ENCODE data around the gene GNA12. TPM values are rescaled to one million over a fixed set of nuclear protein-coding genes. Genes with fewer than 3 reads are reported as not detected.

Gene GNA12
- total and polyA plus RNA-seq, 4 donors = 3.7 to 19.0 (median 11.3) TPM

DNA sequence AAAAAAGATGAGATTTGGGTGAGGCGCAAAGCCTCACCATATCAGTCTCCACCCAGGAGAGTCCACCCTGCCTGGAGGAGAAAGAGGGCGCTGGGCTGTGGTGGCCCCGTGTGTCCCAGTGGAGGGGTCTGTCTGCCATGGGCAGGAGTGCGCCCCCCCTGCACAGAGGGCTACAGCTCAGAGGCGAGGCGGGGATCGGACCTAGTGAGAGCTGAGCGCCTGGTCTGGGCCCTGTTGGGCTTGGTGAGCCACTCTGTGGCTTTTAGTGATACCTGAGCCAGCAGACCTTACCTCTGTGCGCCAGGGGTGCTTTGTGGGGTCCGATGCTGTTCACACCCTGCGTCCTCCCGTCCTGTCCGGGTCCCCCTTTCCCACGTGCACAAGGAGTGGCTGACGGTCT, 25.9 kb upstream of the GNA12 start:
- 90% methylated on average over 15 of the region's 15 CpGs for WGBS
- no peak for DNase-seq (ENCODE audit: low spot score)
- no peak for TF ChIP-seq RXRA (IDR thresholded peaks at IDR 0.05)
- no peak for TF ChIP-seq SP1 (IDR thresholded peaks at IDR 0.05)
- no peak for TF ChIP-seq YY1 (IDR thresholded peaks at IDR 0.05)
- TF ChIP-seq, protein P1, sequence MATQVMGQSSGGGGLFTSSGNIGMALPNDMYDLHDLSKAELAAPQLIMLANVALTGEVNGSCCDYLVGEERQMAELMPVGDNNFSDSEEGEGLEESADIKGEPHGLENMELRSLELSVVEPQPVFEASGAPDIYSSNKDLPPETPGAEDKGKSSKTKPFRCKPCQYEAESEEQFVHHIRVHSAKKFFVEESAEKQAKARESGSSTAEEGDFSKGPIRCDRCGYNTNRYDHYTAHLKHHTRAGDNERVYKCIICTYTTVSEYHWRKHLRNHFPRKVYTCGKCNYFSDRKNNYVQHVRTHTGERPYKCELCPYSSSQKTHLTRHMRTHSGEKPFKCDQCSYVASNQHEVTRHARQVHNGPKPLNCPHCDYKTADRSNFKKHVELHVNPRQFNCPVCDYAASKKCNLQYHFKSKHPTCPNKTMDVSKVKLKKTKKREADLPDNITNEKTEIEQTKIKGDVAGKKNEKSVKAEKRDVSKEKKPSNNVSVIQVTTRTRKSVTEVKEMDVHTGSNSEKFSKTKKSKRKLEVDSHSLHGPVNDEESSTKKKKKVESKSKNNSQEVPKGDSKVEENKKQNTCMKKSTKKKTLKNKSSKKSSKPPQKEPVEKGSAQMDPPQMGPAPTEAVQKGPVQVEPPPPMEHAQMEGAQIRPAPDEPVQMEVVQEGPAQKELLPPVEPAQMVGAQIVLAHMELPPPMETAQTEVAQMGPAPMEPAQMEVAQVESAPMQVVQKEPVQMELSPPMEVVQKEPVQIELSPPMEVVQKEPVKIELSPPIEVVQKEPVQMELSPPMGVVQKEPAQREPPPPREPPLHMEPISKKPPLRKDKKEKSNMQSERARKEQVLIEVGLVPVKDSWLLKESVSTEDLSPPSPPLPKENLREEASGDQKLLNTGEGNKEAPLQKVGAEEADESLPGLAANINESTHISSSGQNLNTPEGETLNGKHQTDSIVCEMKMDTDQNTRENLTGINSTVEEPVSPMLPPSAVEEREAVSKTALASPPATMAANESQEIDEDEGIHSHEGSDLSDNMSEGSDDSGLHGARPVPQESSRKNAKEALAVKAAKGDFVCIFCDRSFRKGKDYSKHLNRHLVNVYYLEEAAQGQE (IDR thresholded peaks at IDR 0.05) = no peak
- TF ChIP-seq, protein P2, sequence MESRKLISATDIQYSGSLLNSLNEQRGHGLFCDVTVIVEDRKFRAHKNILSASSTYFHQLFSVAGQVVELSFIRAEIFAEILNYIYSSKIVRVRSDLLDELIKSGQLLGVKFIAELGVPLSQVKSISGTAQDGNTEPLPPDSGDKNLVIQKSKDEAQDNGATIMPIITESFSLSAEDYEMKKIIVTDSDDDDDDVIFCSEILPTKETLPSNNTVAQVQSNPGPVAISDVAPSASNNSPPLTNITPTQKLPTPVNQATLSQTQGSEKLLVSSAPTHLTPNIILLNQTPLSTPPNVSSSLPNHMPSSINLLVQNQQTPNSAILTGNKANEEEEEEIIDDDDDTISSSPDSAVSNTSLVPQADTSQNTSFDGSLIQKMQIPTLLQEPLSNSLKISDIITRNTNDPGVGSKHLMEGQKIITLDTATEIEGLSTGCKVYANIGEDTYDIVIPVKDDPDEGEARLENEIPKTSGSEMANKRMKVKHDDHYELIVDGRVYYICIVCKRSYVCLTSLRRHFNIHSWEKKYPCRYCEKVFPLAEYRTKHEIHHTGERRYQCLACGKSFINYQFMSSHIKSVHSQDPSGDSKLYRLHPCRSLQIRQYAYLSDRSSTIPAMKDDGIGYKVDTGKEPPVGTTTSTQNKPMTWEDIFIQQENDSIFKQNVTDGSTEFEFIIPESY (IDR thresholded peaks at IDR 0.05) = no peak
- no peak for TF ChIP-seq TAF1 (conservative IDR thresholded peaks at IDR 0.05)
- TF ChIP-seq GABPA (IDR thresholded peaks at IDR 0.05 in 1 of 2, conservative IDR thresholded peaks at IDR 0.05 in 1 of 2) = no peak
- TF ChIP-seq, protein P3, sequence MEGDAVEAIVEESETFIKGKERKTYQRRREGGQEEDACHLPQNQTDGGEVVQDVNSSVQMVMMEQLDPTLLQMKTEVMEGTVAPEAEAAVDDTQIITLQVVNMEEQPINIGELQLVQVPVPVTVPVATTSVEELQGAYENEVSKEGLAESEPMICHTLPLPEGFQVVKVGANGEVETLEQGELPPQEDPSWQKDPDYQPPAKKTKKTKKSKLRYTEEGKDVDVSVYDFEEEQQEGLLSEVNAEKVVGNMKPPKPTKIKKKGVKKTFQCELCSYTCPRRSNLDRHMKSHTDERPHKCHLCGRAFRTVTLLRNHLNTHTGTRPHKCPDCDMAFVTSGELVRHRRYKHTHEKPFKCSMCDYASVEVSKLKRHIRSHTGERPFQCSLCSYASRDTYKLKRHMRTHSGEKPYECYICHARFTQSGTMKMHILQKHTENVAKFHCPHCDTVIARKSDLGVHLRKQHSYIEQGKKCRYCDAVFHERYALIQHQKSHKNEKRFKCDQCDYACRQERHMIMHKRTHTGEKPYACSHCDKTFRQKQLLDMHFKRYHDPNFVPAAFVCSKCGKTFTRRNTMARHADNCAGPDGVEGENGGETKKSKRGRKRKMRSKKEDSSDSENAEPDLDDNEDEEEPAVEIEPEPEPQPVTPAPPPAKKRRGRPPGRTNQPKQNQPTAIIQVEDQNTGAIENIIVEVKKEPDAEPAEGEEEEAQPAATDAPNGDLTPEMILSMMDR (IDR thresholded peaks at IDR 0.05; ENCODE audit: low read depth, low read length, missing input control) = no peak
- no peak for TF ChIP-seq FOXA1 (IDR thresholded peaks at IDR 0.05)
- TF ChIP-seq EGR1 (IDR thresholded peaks at IDR 0.05; ENCODE audit: low read depth in 2 of 2) = no peak
- Histone ChIP-seq H3K27me3 (ENCODE audit: control insufficient read depth in 4 of 4, insufficient read depth in 4 of 4, low read length in 3 of 4) (no peaks in the 10 kb centered on the region), H3K9me3 (ENCODE audit: control insufficient read depth in 4 of 4, low read length in 3 of 4) (no peaks in the 10 kb centered on the region), H3K4me3 (ENCODE audit: low read depth in 1 of 3, low read length in 3 of 3) (no peak overlapping the region), H3K36me3 (ENCODE audit: control insufficient read depth in 4 of 4, insufficient read depth in 3 of 4, low read depth in 1 of 4, low read length in 3 of 4) (no peaks in the 10 kb centered on the region), H3K9ac (ENCODE audit: low read depth in 1 of 2, low read length in 2 of 2) (no peak overlapping the region), H3K4me1 (ENCODE audit: control insufficient read depth in 4 of 4, insufficient read depth in 4 of 4, low read length in 3 of 4) (no peaks in the 10 kb centered on the region), H3K27ac (ENCODE audit: low read depth in 1 of 2, low read length in 2 of 2) (no peak overlapping the region)

DNA sequence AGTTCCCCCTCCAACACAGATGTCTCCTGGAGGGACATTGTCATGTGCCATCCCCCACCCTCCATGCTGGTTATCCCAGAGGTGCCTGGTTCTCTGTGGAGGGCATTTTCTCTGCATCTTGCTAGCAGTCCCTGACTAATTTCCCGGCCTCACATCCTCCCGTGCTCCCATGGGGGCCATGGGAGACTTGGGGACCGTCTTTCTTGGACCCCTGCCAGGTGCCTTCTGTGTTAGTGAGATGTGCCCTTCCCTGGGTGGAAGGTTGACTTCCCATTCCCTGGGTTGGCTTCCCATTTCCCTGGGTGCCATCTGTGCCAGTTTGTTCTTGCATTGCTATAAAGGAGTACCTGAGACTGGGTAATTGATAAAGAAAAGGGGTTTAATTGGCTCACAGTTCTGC, 22.5 kb upstream of the GNA12 start:
- H3K4me1 ChIP-seq (ENCODE audit: control insufficient read depth in 4 of 4, insufficient read depth in 4 of 4, low read length in 3 of 4) = peaks cover 0 to 3% (median 0%) of the 10 kb centered on the region in 4 donors
- no peak for TF ChIP-seq EGR1 (IDR thresholded peaks at IDR 0.05; ENCODE audit: low read depth in 2 of 2)
- TF ChIP-seq FOXA1 (IDR thresholded peaks at IDR 0.05) = no peak
- TF ChIP-seq RAD21 (IDR thresholded peaks at IDR 0.05) = no peak
- no peaks in the 10 kb centered on the region for H3K27me3 ChIP-seq (ENCODE audit: control insufficient read depth in 4 of 4, insufficient read depth in 4 of 4, low read length in 3 of 4)
- no peaks in the 10 kb centered on the region for H3K9me3 ChIP-seq (ENCODE audit: control insufficient read depth in 4 of 4, low read length in 3 of 4)
- no peak overlapping the region for H3K4me3 ChIP-seq (ENCODE audit: low read depth in 1 of 3, low read length in 3 of 3)
- WGBS = 44% methylated on average over 3 of the region's 3 CpGs
- DNase-seq (ENCODE audit: low spot score) = no peak
- H3K27ac ChIP-seq (ENCODE audit: low read depth in 1 of 2, low read length in 2 of 2) = no peak overlapping the region
- H3K36me3 ChIP-seq (ENCODE audit: control insufficient read depth in 4 of 4, insufficient read depth in 3 of 4, low read depth in 1 of 4, low read length in 3 of 4) = no peaks in the 10 kb centered on the region
- H3K9ac ChIP-seq (ENCODE audit: low read depth in 1 of 2, low read length in 2 of 2) = no peak overlapping the region

Measured in liver (tissue), 9 donors.